SK-MEL-5 (cell line): Measurements from ENCODE around the gene CADM2. TPM values are rescaled to one million over a fixed set of nuclear protein-coding genes. Genes with fewer than 3 reads are reported as not detected.
"Not testable (repeated sequence)": the region's sequence is repeated elsewhere in the genome, so short reads cannot be mapped to it uniquely, and the experiment has no call there.

Experiments
- DNase-seq: peaks from one replicate; pipeline ENCODE4 v3.0.0-alpha.2; 2016; ENCODE audit warnings: low read depth, low spot score
- in situ Hi-C: cut with HindIII; loops from 2 replicates; pipeline ENCODE4 v1.10.0; 2016; ENCODE audit warnings: low sequenced_read_pairs, high pct_unique_total_duplicates, low pct_unique_long_range_greater_than_20kb
- total RNA-seq: library from RNA; depleted of rRNA; stranded (reverse); fragments of >200 nt; shearing (Covaris generic); gene quantifications from 2 replicates; pipeline ENCODE4 v1.2.3, GENCODE V29; 2014

CADM2 gene
- total RNA-seq, 1 experiment from 2014 or later, result not detected

GRCh38 chr3:85960793-85961192 lies 1002.0 kb downstream of the CADM2 start:
- in situ Hi-C loops, result no loop called here
- DNase-seq, result no peak

- DNase-seq, result no peak
- in situ Hi-C loops, result no loop called here
Measured at GRCh38 chr3:85977615-85978338, 1019.0 kb downstream of the CADM2 start.

- no peak for DNase-seq
- in situ Hi-C loops, result no loop called here
Measured at GRCh38 chr3:85979034-85979433, 1020.2 kb downstream of the CADM2 start.

- DNase-seq, in situ Hi-C loops: not testable (repeated sequence)
Measured at GRCh38 chr3:85989581-85989980, 1030.8 kb downstream of the CADM2 start.

- DNase-seq, result no peak
- in situ Hi-C loops, result no loop called here
Measured at GRCh38 chr3:86029590-86029989, 1070.8 kb downstream of the CADM2 start.

- in situ Hi-C loops, result no loop called here
- DNase-seq, result no peak
Measured at GRCh38 chr3:86037916-86038315, 1079.1 kb downstream of the CADM2 start.

- DNase-seq, result no peak
- in situ Hi-C loops, result no loop called here
Measured at GRCh38 chr3:86046436-86047136, 1087.8 kb downstream of the CADM2 start.

- no peak for DNase-seq
- in situ Hi-C loops, result no loop called here
Measured at GRCh38 chr3:86047161-86047560, 1088.4 kb downstream of the CADM2 start.

GRCh38 chr3:86051058-86051457 lies 1092.3 kb downstream of the CADM2 start:
- in situ Hi-C loops, result no loop called here
- DNase-seq, result no peak

- in situ Hi-C loops, result no loop called here
Measured at GRCh38 chr3:86056032-86056431, 1097.2 kb downstream of the CADM2 start.

GRCh38 chr3:86056962-86057361 lies 1098.2 kb downstream of the CADM2 start:
- no peak for DNase-seq

More at GRCh38 chr3:86056032-86056431, 1097.2 kb downstream of the CADM2 start:
- no peak for DNase-seq

GRCh38 chr3:86073799-86074198 lies 1115.0 kb downstream of the CADM2 start:
- DNase-seq, result no peak
- in situ Hi-C loops, result no loop called here

More at GRCh38 chr3:86056962-86057361, 1098.2 kb downstream of the CADM2 start:
- in situ Hi-C loops, result no loop called here

- DNase-seq, result no peak
- in situ Hi-C loops, result no loop called here
Measured at GRCh38 chr3:86087160-86087871, 1128.5 kb downstream of the CADM2 start.

- DNase-seq, result no peak
- in situ Hi-C loops, result no loop called here
Measured at GRCh38 chr3:86104154-86104553, 1145.4 kb downstream of the CADM2 start.

GRCh38 chr3:86109434-86109833 lies 1150.6 kb downstream of the CADM2 start:
- DNase-seq, result no peak
- in situ Hi-C loops, result no loop called here
